ENCODE data around the gene NRG3.

The NRG3 gene

GRCh38 chr10:82847242-82847641 lies 972.2 kb downstream of the NRG3 start:
- no peak for DNase-seq (ENCODE audit: low spot score)

- no peak for DNase-seq (ENCODE audit: low spot score)
Measured at GRCh38 chr10:82850191-82850590, 975.2 kb downstream of the NRG3 start.

GRCh38 chr10:82856957-82857613 lies 982.1 kb downstream of the NRG3 start:
- DNase-seq (ENCODE audit: low spot score) = no peak

- no peak for DNase-seq (ENCODE audit: low spot score)
Measured at GRCh38 chr10:82861889-82862288, 986.9 kb downstream of the NRG3 start.

GRCh38 chr10:82865366-82865765 lies 990.4 kb downstream of the NRG3 start:
- no peak for DNase-seq (ENCODE audit: low spot score)

GRCh38 chr10:82866424-82867020 lies 991.5 kb downstream of the NRG3 start:
- no peak for DNase-seq (ENCODE audit: low spot score)

- no peak for DNase-seq (ENCODE audit: low spot score)
Measured at GRCh38 chr10:82867056-82867455, 992.1 kb downstream of the NRG3 start.

- peak; percentile 1 for DNase-seq (ENCODE audit: low spot score)
Measured at GRCh38 chr10:82874671-82875070, 999.7 kb downstream of the NRG3 start.

- no peak for DNase-seq (ENCODE audit: low spot score)
Measured at GRCh38 chr10:82880776-82881290, 1005.8 kb downstream of the NRG3 start.

- no peak for DNase-seq (ENCODE audit: low spot score)
Measured at GRCh38 chr10:82882722-82883121, 1007.7 kb downstream of the NRG3 start.

- DNase-seq (ENCODE audit: low spot score) = no peak
Measured at GRCh38 chr10:82883603-82884002, 1008.6 kb downstream of the NRG3 start.

GRCh38 chr10:82887488-82887887 lies 1012.5 kb downstream of the NRG3 start:
- no peak for DNase-seq (ENCODE audit: low spot score)

- DNase-seq (ENCODE audit: low spot score) = no peak
Measured at GRCh38 chr10:82888809-82889455, 1013.9 kb downstream of the NRG3 start.

- no peak for DNase-seq (ENCODE audit: low spot score)
Measured at GRCh38 chr10:82889728-82890127, 1014.7 kb downstream of the NRG3 start.

- DNase-seq (ENCODE audit: low spot score) = no peak
Measured at GRCh38 chr10:82890573-82890972, 1015.6 kb downstream of the NRG3 start.

GRCh38 chr10:82908096-82908495 lies 1033.1 kb downstream of the NRG3 start:
- no peak for DNase-seq (ENCODE audit: low spot score)

- no peak for DNase-seq (ENCODE audit: low spot score)
Measured at GRCh38 chr10:82908751-82909150, 1033.8 kb downstream of the NRG3 start.

GRCh38 chr10:82910301-82910700 lies 1035.3 kb downstream of the NRG3 start:
- no peak for DNase-seq (ENCODE audit: low spot score)

GRCh38 chr10:82914655-82915136 lies 1039.7 kb downstream of the NRG3 start:
- no peak for DNase-seq (ENCODE audit: low spot score)

GRCh38 chr10:82916941-82917340 lies 1041.9 kb downstream of the NRG3 start:
- DNase-seq (ENCODE audit: low spot score) = no peak

- DNase-seq (ENCODE audit: low spot score) = no peak
Measured at GRCh38 chr10:82918022-82918421, 1043.0 kb downstream of the NRG3 start.

- DNase-seq (ENCODE audit: low spot score) = no peak
Measured at GRCh38 chr10:82922046-82922445, 1047.1 kb downstream of the NRG3 start.

- DNase-seq (ENCODE audit: low spot score) = peak; percentile 16
Measured at GRCh38 chr10:82922755-82923154, 1047.8 kb downstream of the NRG3 start.

Data from kidney capillary endothelial cell (primary cell).